GM12874 (cell line): Measurements from ENCODE around the gene HAUS3.

Source experiments
- TF ChIP-seq, protein P1 (sequence below): IDR thresholded peaks from 2 replicates; pipeline ENCODE4 v1.5.1; 2011; ENCODE audit warnings: low read depth, mild to moderate bottlenecking, control low read depth, low read length, moderate library complexity; ENCODE audit not compliant: insufficient read depth

The HAUS3 gene

DNA sequence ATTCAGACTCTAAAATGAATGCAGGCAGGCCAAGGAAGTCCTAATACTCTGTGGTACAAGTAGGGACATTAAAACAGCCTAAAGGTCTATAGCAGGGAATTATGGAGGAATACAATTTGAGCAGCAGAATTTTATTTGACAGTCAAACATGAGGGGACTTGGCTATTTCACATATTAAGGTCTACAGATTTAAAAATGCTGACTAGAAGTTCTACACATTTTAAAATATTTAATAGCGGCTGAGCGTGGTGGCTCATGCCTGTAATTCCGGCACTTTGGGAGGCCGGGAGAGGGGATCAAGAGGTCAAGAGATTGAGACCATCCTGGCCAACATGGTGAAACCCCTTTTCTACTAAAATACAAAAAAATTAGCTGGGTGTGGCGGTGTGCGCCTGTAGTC is 10.8 kb downstream of the HAUS3 start:
- TF ChIP-seq, protein P1, sequence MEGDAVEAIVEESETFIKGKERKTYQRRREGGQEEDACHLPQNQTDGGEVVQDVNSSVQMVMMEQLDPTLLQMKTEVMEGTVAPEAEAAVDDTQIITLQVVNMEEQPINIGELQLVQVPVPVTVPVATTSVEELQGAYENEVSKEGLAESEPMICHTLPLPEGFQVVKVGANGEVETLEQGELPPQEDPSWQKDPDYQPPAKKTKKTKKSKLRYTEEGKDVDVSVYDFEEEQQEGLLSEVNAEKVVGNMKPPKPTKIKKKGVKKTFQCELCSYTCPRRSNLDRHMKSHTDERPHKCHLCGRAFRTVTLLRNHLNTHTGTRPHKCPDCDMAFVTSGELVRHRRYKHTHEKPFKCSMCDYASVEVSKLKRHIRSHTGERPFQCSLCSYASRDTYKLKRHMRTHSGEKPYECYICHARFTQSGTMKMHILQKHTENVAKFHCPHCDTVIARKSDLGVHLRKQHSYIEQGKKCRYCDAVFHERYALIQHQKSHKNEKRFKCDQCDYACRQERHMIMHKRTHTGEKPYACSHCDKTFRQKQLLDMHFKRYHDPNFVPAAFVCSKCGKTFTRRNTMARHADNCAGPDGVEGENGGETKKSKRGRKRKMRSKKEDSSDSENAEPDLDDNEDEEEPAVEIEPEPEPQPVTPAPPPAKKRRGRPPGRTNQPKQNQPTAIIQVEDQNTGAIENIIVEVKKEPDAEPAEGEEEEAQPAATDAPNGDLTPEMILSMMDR: no peak

DNA sequence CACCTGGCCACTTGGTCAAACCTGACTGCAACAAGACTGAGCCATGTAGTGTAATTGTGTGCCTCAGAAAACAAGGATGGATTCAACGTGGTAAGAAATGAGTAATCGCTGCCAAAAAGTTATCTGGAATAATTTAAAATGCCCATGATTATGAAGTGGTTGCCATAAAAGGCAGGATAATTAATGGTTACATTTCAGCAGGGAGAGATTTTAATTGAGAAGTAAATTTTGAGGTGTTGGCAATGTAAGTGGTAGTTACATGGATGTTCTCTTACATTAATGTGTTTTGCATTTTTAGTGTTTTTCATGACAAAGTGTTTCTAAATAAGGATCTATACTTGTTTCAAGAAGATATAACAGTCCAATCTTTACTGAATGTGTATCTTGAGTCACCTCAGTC is 15.7 kb downstream of the HAUS3 start:
- TF ChIP-seq, protein P1: no peak

DNA sequence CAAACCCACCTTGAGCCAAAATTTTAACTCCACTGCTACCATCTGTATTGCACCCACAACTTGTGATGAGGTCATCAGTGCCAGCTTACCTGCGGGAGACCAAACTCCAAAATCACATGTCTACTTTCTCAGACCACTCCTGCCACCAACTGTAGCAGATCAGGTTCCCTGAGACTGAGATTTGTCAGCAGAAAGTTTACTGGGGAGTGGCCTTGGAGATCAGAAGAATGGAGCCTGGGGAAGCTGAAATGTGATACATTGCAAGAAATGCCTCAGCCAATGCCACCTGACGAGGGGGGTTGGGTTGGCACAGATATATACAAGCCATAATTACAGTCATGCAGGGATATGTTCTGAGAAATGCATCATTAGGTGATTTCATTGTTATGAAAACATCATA is 19.1 kb downstream of the HAUS3 start:
- TF ChIP-seq, protein P1: no peak

DNA sequence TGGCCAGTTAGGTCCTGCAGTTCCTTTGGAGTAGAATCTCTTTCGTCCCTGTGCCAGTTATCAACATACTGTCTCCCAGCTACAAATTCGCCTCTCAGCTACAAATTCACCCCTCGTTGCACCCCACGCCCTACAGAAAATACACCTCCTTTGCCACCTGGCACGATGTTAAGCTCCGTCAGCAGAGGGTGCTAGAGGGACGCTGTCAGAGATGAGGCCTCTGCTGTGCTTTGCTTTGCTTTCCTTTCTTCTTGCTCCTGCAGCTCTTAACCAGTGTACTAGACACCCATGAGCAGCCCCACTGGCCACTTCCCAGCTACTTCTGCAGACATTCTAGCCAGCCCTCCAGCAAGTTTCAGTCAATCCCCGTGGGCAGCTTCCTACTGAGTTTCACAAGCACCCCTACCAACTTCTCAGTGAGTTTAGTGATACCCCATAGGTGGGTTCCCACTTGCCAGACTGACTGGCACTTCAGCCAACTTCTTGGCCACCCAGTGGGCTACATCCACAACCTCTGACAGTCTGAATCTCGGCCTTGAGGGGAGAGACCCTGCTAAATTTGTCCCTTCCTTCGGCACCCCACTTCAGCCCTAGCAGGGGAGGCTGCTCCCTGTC is 21.8 kb downstream of the HAUS3 start:
- TF ChIP-seq, protein P1: peak; percentile 92

DNA sequence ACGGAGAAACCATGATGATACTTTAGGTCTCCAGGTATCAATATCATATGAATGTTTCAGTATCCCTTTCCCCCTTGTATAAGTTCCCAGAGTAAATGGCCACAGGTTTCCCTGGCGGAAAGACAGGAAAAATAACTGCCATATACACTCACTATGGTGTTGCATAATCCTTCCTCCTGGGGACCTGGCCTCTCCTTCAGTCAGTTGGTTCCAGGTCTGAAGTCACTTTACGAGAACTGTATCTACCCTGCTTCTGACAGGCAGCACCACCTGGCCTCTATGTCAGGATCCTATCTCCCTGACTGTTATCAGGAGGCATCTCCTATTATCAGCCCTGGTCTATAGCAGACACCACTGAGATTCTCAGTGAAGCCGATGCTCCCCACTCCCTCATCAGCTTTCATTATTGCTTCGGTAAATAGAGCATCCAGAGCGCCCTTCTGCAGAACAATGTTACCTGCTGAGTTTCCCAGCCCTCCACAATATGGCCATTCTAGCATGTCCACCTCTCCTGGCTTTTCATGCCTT is 22.6 kb downstream of the HAUS3 start:
- TF ChIP-seq, protein P1: no peak

DNA sequence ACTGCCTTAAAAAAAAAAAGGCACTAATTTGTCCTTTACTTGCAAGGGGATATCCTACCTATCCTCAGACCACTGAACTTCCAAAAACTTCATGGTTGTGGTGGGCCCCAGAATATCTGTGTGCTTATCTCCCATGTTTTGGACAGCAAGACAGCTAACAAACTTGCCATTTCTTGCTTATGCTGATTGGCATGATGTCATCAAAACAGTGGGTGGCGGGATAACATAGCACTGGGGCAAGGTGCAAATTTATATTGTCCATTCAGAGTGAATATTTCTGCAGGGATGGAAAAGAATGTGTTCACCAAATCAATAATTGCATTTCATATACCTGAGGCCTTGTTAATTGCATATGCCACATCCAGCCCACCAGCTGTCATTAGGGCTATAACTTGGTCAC is 23.5 kb downstream of the HAUS3 start:
- TF ChIP-seq, protein P1: no peak

DNA sequence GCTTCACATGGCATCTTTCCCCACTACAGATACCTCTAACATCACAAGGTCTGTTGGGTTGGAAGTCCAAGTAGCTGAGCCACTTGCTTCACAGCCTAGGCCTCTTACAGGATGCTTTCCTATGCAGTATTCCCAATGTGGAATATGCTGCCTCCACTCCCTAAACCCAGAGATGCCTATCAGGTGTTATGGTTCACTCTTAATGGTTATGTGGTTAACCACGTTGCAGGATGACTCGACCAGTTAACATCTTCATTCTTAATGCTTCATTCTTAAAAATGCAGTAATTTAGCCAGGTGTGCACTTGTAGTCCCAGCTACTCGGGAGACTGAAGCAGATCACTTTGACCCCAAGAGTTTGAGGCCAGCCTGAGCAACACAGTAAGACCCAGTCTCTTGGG is 24.2 kb downstream of the HAUS3 start:
- TF ChIP-seq, protein P1: no peak
